SU-DHL-6 (cell line): ENCODE results near the gene PIK3CD.

Source experiments
- EZH2phosphoT487 ChIP-seq: fragments of 200-600 bp; sonication (generic), shearing (Covaris generic); conservative IDR thresholded peaks from 2 replicates; pipeline ENCODE4 v1.6.1; 2018; ENCODE audit warnings: mild to moderate bottlenecking, antibody characterized with exemption, low read length, moderate library complexity, mixed read lengths
- TF ChIP-seq, protein P1 (sequence below): fragments of 200-600 bp; sonication (generic); IDR thresholded peaks from one replicate; pipeline ENCODE4 v1.5.1; 2017; ENCODE audit warnings: antibody characterized with exemption, mild to moderate bottlenecking, low read length, moderate library complexity; ENCODE audit not compliant: insufficient read depth, poor library complexity, severe bottlenecking

GRCh38 chr1:9753121-9753531 lies 101.6 kb downstream of the PIK3CD start:
- TF ChIP-seq, protein P1, sequence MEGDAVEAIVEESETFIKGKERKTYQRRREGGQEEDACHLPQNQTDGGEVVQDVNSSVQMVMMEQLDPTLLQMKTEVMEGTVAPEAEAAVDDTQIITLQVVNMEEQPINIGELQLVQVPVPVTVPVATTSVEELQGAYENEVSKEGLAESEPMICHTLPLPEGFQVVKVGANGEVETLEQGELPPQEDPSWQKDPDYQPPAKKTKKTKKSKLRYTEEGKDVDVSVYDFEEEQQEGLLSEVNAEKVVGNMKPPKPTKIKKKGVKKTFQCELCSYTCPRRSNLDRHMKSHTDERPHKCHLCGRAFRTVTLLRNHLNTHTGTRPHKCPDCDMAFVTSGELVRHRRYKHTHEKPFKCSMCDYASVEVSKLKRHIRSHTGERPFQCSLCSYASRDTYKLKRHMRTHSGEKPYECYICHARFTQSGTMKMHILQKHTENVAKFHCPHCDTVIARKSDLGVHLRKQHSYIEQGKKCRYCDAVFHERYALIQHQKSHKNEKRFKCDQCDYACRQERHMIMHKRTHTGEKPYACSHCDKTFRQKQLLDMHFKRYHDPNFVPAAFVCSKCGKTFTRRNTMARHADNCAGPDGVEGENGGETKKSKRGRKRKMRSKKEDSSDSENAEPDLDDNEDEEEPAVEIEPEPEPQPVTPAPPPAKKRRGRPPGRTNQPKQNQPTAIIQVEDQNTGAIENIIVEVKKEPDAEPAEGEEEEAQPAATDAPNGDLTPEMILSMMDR: no peak
- no peak for TF ChIP-seq EZH2phosphoT487
